Germinal center (tissue), 1 donor: ENCODE results near the gene SMYD2.

Experiments used
- DNase-seq: peaks from one replicate; pipeline ENCODE4 v3.0.0; 2012; ENCODE audit warnings: mixed read lengths, low spot score

Gene SMYD2

GRCh38 chr1:214361636-214362035 lies 80.7 kb downstream of the SMYD2 start:
- no peak for DNase-seq

GRCh38 chr1:214362188-214362882 lies 81.4 kb downstream of the SMYD2 start:
- no peak for DNase-seq

GRCh38 chr1:214363386-214363785 lies 82.4 kb downstream of the SMYD2 start:
- no peak for DNase-seq

- no peak for DNase-seq
Observed at GRCh38 chr1:214364386-214364785, 83.4 kb downstream of the SMYD2 start.

- no peak for DNase-seq
Observed at GRCh38 chr1:214364786-214365295, 83.9 kb downstream of the SMYD2 start.

GRCh38 chr1:214367841-214368240 lies 86.9 kb downstream of the SMYD2 start:
- DNase-seq, result no peak

GRCh38 chr1:214369364-214369763 lies 88.4 kb downstream of the SMYD2 start:
- DNase-seq, result no peak

- DNase-seq, result no peak
Observed at GRCh38 chr1:214370615-214371014, 89.7 kb downstream of the SMYD2 start.

- DNase-seq, result no peak
Observed at GRCh38 chr1:214372092-214372491, 91.1 kb downstream of the SMYD2 start.

- DNase-seq, result no peak
Observed at GRCh38 chr1:214377485-214377884, 96.5 kb downstream of the SMYD2 start.

- DNase-seq, result no peak
Observed at GRCh38 chr1:214377886-214378285, 96.9 kb downstream of the SMYD2 start.

- DNase-seq, result no peak
Observed at GRCh38 chr1:214378492-214378891, 97.5 kb downstream of the SMYD2 start.

GRCh38 chr1:214379236-214379970 lies 98.4 kb downstream of the SMYD2 start:
- no peak for DNase-seq

GRCh38 chr1:214380396-214380795 lies 99.4 kb downstream of the SMYD2 start:
- DNase-seq, result no peak

GRCh38 chr1:214380986-214381695 lies 100.2 kb downstream of the SMYD2 start:
- DNase-seq, result no peak

- DNase-seq, result no peak
Observed at GRCh38 chr1:214383381-214384372, 102.7 kb downstream of the SMYD2 start.

GRCh38 chr1:214384373-214385079 lies 103.6 kb downstream of the SMYD2 start:
- no peak for DNase-seq

- DNase-seq, result no peak
Observed at GRCh38 chr1:214385428-214385827, 104.5 kb downstream of the SMYD2 start.

- no peak for DNase-seq
Observed at GRCh38 chr1:214386333-214386732, 105.4 kb downstream of the SMYD2 start.
